HG03280 (cell line): ENCODE measurements around the gene SLC44A5.

Source experiments
- ATAC-seq: cut with Tn5 transposase; IDR thresholded peaks from one replicate; pipeline ENCODE4 v1.9.1; 2021; ENCODE audit warnings: mild to moderate bottlenecking, moderate library complexity; ENCODE audit not compliant: unreplicated experiment

The SLC44A5 gene

GRCh38 chr1:75589637-75590036 is 21.3 kb downstream of the SLC44A5 start:
- no peak for ATAC-seq

- ATAC-seq: no peak
Observed at GRCh38 chr1:75588779-75589475, 22.0 kb downstream of the SLC44A5 start.

- no peak for ATAC-seq
Observed at GRCh38 chr1:75587692-75588091, 23.2 kb downstream of the SLC44A5 start.

- no peak for ATAC-seq
Observed at GRCh38 chr1:75583282-75583681, 27.6 kb downstream of the SLC44A5 start.

- no peak for ATAC-seq
Observed at GRCh38 chr1:75582725-75583261, 28.1 kb downstream of the SLC44A5 start.

GRCh38 chr1:75579046-75579445 is 31.9 kb downstream of the SLC44A5 start:
- ATAC-seq: no peak

GRCh38 chr1:75575837-75576236 is 35.1 kb downstream of the SLC44A5 start:
- ATAC-seq: no peak

- ATAC-seq: no peak
Observed at GRCh38 chr1:75567191-75567590, 43.7 kb downstream of the SLC44A5 start.

- no peak for ATAC-seq
Observed at GRCh38 chr1:75559800-75560199, 51.1 kb downstream of the SLC44A5 start.

GRCh38 chr1:75559136-75559535 is 51.8 kb downstream of the SLC44A5 start:
- ATAC-seq: no peak

- ATAC-seq: no peak
Observed at GRCh38 chr1:75554870-75555269, 56.0 kb downstream of the SLC44A5 start.

GRCh38 chr1:75554181-75554580 is 56.7 kb downstream of the SLC44A5 start:
- ATAC-seq: no peak

GRCh38 chr1:75550559-75550958 is 60.4 kb downstream of the SLC44A5 start:
- no peak for ATAC-seq

GRCh38 chr1:75548721-75549480 is 62.0 kb downstream of the SLC44A5 start:
- no peak for ATAC-seq

- no peak for ATAC-seq
Observed at GRCh38 chr1:75543705-75544104, 67.2 kb downstream of the SLC44A5 start.

- no peak for ATAC-seq
Observed at GRCh38 chr1:75542818-75543570, 67.9 kb downstream of the SLC44A5 start.

- ATAC-seq: no peak
Observed at GRCh38 chr1:75539230-75540116, 71.4 kb downstream of the SLC44A5 start.

- ATAC-seq: no peak
Observed at GRCh38 chr1:75533085-75533484, 77.8 kb downstream of the SLC44A5 start.

GRCh38 chr1:75531570-75531969 is 79.3 kb downstream of the SLC44A5 start:
- no peak for ATAC-seq

- ATAC-seq: no peak
Observed at GRCh38 chr1:75529488-75529887, 81.4 kb downstream of the SLC44A5 start.
